K562 (cell line): ENCODE data around the gene MBP. TPM values are rescaled to one million over a fixed set of nuclear protein-coding genes. Genes with fewer than 3 reads are reported as not detected.

Experiments
- ATAC-seq: fragments of 200-7000 bp; cut with Tn5 transposase; 3 replicates; pipeline ENCODE4 v1.9.1; 2020; ENCODE audit warnings: moderate library complexity
- BruUV-seq: library from RNA; stranded (reverse); fragments of 400-500 nt; replicated peaks from 2 replicates; lab custom pipeline; 2021; lab: Mats Ljungman, UMichigan
- CTCF ChIA-PET: fragments of 300-600 bp; formaldehyde crosslinking; extraction: SDS; loops from one replicate; lab custom pipeline; 2021; ENCODE audit warnings: low intra/inter-chr PET ratio; lab: Yijun Ruan, JAX
- POLR2A ChIA-PET: fragments of 300-600, 350-650 bp; sonication (Branson Sonifier 250); formaldehyde crosslinking; extraction: SDS; loops from one replicate; lab custom pipeline; 2021; ENCODE audit warnings: antibody characterized with exemption, inconsistent platforms; lab: Yijun Ruan, JAX
- DNase-seq, 4 experiments: peaks; one replicate each; pipeline versions ENCODE4 v3.0.0 to v3.0.0-alpha.2; 2011 to 2018; ENCODE audit warnings: low spot score in 3 of 4, mixed read lengths in 3 of 4; ENCODE audit errors: extremely low read depth in 1 of 4
- FAIRE-seq: peaks from 2 replicates; lab custom pipeline; 2011; peaks lifted over from hg19 to GRCh38; lab: Jason Lieb, UNC
- H2AFZ ChIP-seq: 2 replicates; pipeline ENCODE4 v1.6.0; 2011; ENCODE audit warnings: low read depth, low read length, control low read depth, inconsistent platforms
- H3K27ac ChIP-seq: fragments of 200-600 bp; 3 replicates; pipeline ENCODE4 v1.8.0; 2011; ENCODE audit warnings: low read depth, mild to moderate bottlenecking, control low read depth, inconsistent platforms, low read length, moderate library complexity, mixed read lengths; ENCODE audit errors: extremely low read depth
- H3K27me3 ChIP-seq, 2 experiments: fragments of 300-600 bp in 1 of 2; 2 replicates in 1 of 2; 3 replicates in 1 of 2; pipeline versions ENCODE4 v1.6.0 to v1.8.0; 2011; ENCODE audit warnings: inconsistent platforms in 2 of 2, low read length in 2 of 2, mild to moderate bottlenecking in 1 of 2, mixed read lengths in 1 of 2, moderate library complexity in 1 of 2; ENCODE audit not compliant: control insufficient read depth in 2 of 2, insufficient read depth in 2 of 2
- H3K36me3 ChIP-seq: fragments of 300-600 bp; 3 replicates; pipeline ENCODE4 v1.8.0; 2011; ENCODE audit warnings: mild to moderate bottlenecking, low read length, inconsistent platforms; ENCODE audit not compliant: control insufficient read depth, insufficient read depth
- H3K4me1 ChIP-seq, 2 experiments: fragments of 200-600 bp in 1 of 2; replicated peaks in 1 of 2; 2 replicates in 1 of 2; 3 replicates in 1 of 2; pipeline versions ENCODE4 v1.5.1 to v1.8.0; 2011; ENCODE audit warnings: inconsistent platforms in 2 of 2, low read length in 2 of 2, mild to moderate bottlenecking in 1 of 2, mixed read lengths in 1 of 2, moderate library complexity in 1 of 2; ENCODE audit not compliant: control insufficient read depth in 2 of 2, insufficient read depth in 2 of 2
- H3K4me2 ChIP-seq: 2 replicates; pipeline ENCODE4 v1.6.1; 2011; ENCODE audit warnings: low read length, control low read depth, inconsistent platforms, mixed read lengths; ENCODE audit not compliant: insufficient read depth
- H3K4me3 ChIP-seq: fragments of 200-600 bp; sonication (generic), shearing (Covaris generic); 2 replicates; pipeline ENCODE4 v1.5.1; 2016; ENCODE audit warnings: control low read depth, inconsistent platforms
- H3K79me2 ChIP-seq: fragments of 200-600 bp; 3 replicates; pipeline ENCODE4 v1.8.0; 2011; ENCODE audit warnings: low read length, inconsistent platforms; ENCODE audit not compliant: control insufficient read depth, insufficient read depth
- H3K9ac ChIP-seq, 2 experiments: 2 replicates each; pipeline versions ENCODE4 v1.6.0 to v1.6.1; 2011; ENCODE audit warnings: low read depth in 2 of 2, low read length in 2 of 2, control low read depth in 1 of 2, inconsistent platforms in 1 of 2, mild to moderate bottlenecking in 1 of 2, mixed read lengths in 1 of 2; ENCODE audit not compliant: insufficient read depth in 1 of 2
- H3K9me1 ChIP-seq: one replicate; pipeline ENCODE4 v1.6.0; 2011; ENCODE audit warnings: inconsistent platforms, mild to moderate bottlenecking, low read length, moderate library complexity; ENCODE audit not compliant: control insufficient read depth, insufficient read depth
- H3K9me3 ChIP-seq: replicated peaks from 2 replicates; pipeline ENCODE4 v1.5.1; 2011; ENCODE audit warnings: low read depth, low read length, inconsistent platforms; ENCODE audit not compliant: control insufficient read depth, insufficient read depth
- H4K20me1 ChIP-seq: replicated peaks from 2 replicates; pipeline ENCODE4 v1.6.1; 2011; ENCODE audit warnings: low read length, inconsistent platforms, mixed read lengths; ENCODE audit not compliant: control insufficient read depth, insufficient read depth
- CHAMP1 ChIP-seq: fragments of 450-650 bp; IDR thresholded peaks from 2 replicates; pipeline ENCODE4 v1.6.1; 2016; ENCODE audit warnings: mild to moderate bottlenecking
- CTCFL ChIP-seq: IDR thresholded peaks from 2 replicates; pipeline ENCODE4 v1.6.1; 2011; ENCODE audit warnings: borderline replicate concordance, low read depth, mild to moderate bottlenecking, moderate library complexity, low read length; ENCODE audit not compliant: insufficient read depth, poor library complexity, severe bottlenecking
- DMBX1 ChIP-seq: fragments of 250-450 bp; sonication (Bioruptor Pico); IDR thresholded peaks from 2 replicates; pipeline ENCODE4 v1.8.0; 2022; ENCODE audit warnings: inconsistent platforms, mild to moderate bottlenecking, moderate library complexity, borderline replicate concordance
- E4F1 ChIP-seq: fragments of 250-450 bp; sonication (Bioruptor Pico); IDR thresholded peaks from 2 replicates; pipeline ENCODE4 v1.5.0; 2021; ENCODE audit warnings: mild to moderate bottlenecking, borderline replicate concordance
- LEF1 ChIP-seq: fragments of 450-650 bp; IDR thresholded peaks from 2 replicates; pipeline ENCODE4 v1.6.1; 2016; ENCODE audit warnings: mild to moderate bottlenecking
- SMAD4 ChIP-seq: fragments of 250-450 bp; sonication (Bioruptor Pico); conservative IDR thresholded peaks from 2 replicates; pipeline ENCODE4 v1.8.0; 2021; ENCODE audit warnings: inconsistent platforms, mild to moderate bottlenecking, moderate library complexity
- TRIM28 ChIP-seq: fragments of 450-650 bp; IDR thresholded peaks from 2 replicates; pipeline ENCODE4 v1.6.1; 2017
- ZBTB11 ChIP-seq, 3 experiments: fragments of 200-800 bp in 1 of 3; fragments of 250-450 bp in 1 of 3; fragments of 450-650 bp in 1 of 3; sonication (Bioruptor Pico) in 1 of 3; sonication (Bioruptor generic) in 1 of 3; formaldehyde crosslinking in 1 of 3; IDR thresholded peaks; 2 replicates each; pipeline versions ENCODE4 v1.6.1 to v1.8.0; 2016 to 2022; ENCODE audit warnings: mild to moderate bottlenecking in 2 of 3, missing genetic modification characterization in 2 of 3, missing compliant biosample characterization in 1 of 3, moderate library complexity in 1 of 3
- ZNF12 ChIP-seq: sonication (generic); formaldehyde crosslinking; IDR thresholded peaks from 2 replicates; pipeline ENCODE4 v1.4.0; 2020; ENCODE audit warnings: mild to moderate bottlenecking, missing genetic modification reagents
- WGBS: fragments of 100-300 bp; shearing (Covaris generic); methylation state at CpG from one replicate; pipeline ENCODE4 v1.1.6; 2016; ENCODE audit warnings: low coverage, mixed read lengths; ENCODE audit not compliant: insufficient coverage; ENCODE audit errors: missing lambda C conversion rate; 5-methylcytosine and 5-hydroxymethylcytosine counted together
- in situ Hi-C: fragments of 300-500 bp; cut with MboI; formaldehyde crosslinking; loops from 4 replicates; pipeline ENCODE4 v1.15.0; 2018; ENCODE audit warnings: inconsistent platforms, mixed read lengths
- intact Hi-C: fragments of 100-400 bp; cut with micrococcal nuclease; formaldehyde crosslinking; loops from 2 replicates; pipeline ENCODE4 v1.14.2; 2022
- polyA plus RNA-seq, 8 experiments: library from polyadenylated mRNA; depleted of rRNA in 4 of 8; stranded (reverse) in 5 of 8; unstranded in 3 of 8; fragments of >200 nt; fragmentation: Nextera tagmentation in 2 of 8; fragmentation: Illumina TruSeq in 1 of 8; extraction: Ambion mirVana in 2 of 8; extraction: Trizol in 1 of 8; gene quantifications; 2 replicates each; pipeline versions ENCODE4 v1.2.1 to v1.2.3, GENCODE V29; 2011 to 2014; ENCODE audit warnings: inconsistent platforms in 1 of 8, missing spikeins in 1 of 8
- total RNA-seq, 7 experiments: library from RNA; depleted of rRNA in 6 of 7; stranded (reverse); fragments of >200 nt in 6 of 7; fragmentation: Illumina TruSeq in 2 of 7; extraction: Trizol in 2 of 7; gene quantifications; 2 replicates each; pipeline versions ENCODE4 v1.2.1 to v1.2.3, GENCODE V29; 2011 to 2021; ENCODE audit warnings: low replicate concordance in 1 of 7

The MBP gene
- total and polyA plus RNA-seq, 9 of the 15 experiments (the other 6 are each of a cell fraction or from before 2014, with no cell fraction given): 0.09 TPM; not detected in 8

GRCh38 chr18:76962851-76963250 lies 169.7 kb downstream of the MBP start (continued):
- no peak for TF ChIP-seq E4F1 (CRISPR knock-in tag)

- Histone ChIP-seq H3K27me3 (no peaks in the 10 kb centered on the region), H3K27ac (no peak overlapping the region), H3K4me3 (no peak overlapping the region), H3K4me2 (no peak overlapping the region), H4K20me1 (no peaks in the 10 kb centered on the region), H3K9ac (no peak overlapping the region; a peak in 1 of 4 replicates), H3K36me3 (peaks cover 9% of the 10 kb centered on the region; the same call in 1 of the 3 replicates), H3K9me1 (no peaks in the 10 kb centered on the region), H2AFZ (no peak overlapping the region), H3K4me1 (no peaks in the 10 kb centered on the region), H3K9me3 (no peaks in the 10 kb centered on the region), H3K79me2 (no peaks in the 10 kb centered on the region)
- intact Hi-C loops: no loop called here
- no TSS peak for BruUV-seq
- 89% methylated on average over 13 of the region's 16 CpGs for WGBS
- ATAC-seq (no peak), DNase-seq (no peak), FAIRE-seq (no peak)
- in situ Hi-C loops: no loop called here
- ChIA-PET POLR2A (no interaction called here), CTCF (no interaction called here)
- TF ChIP-seq ZBTB11 (CRISPR knock-in tag; IDR thresholded peaks at IDR 0.05) (no peak), SMAD4 (CRISPR knock-in tag) (no peak), CTCFL (no peak), DMBX1 (CRISPR knock-in tag) (no peak), ZNF12 (CRISPR knock-in tag) (no peak), CHAMP1 (no peak), TRIM28 (no peak), LEF1 (no peak)
Measured at GRCh38 chr18:76960528-76961035, 172.0 kb downstream of the MBP start.
